GM10248 (cell line): ENCODE measurements around the gene ACKR3.

Experiments used
- CTCF ChIA-PET: fragments of 300-600 bp; sonication (Branson Sonifier 250); formaldehyde crosslinking; extraction: SDS; loops from one replicate; lab custom pipeline; 2021; ENCODE audit warnings: antibody characterized with exemption; lab: Yijun Ruan, JAX
- POLR2A ChIA-PET: fragments of 350-650 bp; sonication (Branson Sonifier 250); formaldehyde crosslinking; extraction: SDS; loops from one replicate; lab custom pipeline; 2020; ENCODE audit warnings: antibody characterized with exemption; lab: Yijun Ruan, JAX
- DNase-seq: peaks from one replicate; pipeline ENCODE4 v3.0.0; 2012; ENCODE audit errors: extremely low spot score
- CTCF ChIP-seq: IDR thresholded peaks from 2 replicates; pipeline ENCODE4 v1.5.1; 2012; ENCODE audit warnings: mild to moderate bottlenecking, low read depth; ENCODE audit errors: extremely low read depth, missing control alignments, control extremely low read depth

ACKR3 gene

DNA sequence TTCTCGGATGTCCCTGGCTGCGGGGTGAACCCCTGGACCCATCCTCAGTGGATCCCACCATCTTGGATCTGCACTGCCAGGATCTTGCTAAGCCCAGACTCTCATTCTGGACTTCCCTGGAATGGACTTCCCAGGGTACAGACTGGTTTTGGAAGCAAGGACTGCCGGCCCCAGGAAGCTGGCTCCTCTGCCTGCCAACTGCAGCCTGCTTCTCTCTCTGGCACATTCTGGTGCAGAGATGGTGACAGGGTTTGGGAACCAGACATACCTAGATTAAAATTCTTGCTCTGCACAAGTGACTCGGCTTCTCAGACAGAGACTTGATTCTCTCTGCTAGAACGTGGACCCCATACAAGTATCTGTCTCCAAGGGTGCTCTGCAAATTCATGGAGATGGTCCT lies 29.4 kb downstream of the ACKR3 start:
- ChIA-PET CTCF (interaction anchor here (1.2 to 2.9 kb wide), 5 partner anchors 9 to 86 kb away, joined by 3 to 10 read pairs (median 4); partner anchors contain the start of gene ACKR3), POLR2A (no interaction called here)
- TF ChIP-seq CTCF = no peak
- no peak for DNase-seq

DNA sequence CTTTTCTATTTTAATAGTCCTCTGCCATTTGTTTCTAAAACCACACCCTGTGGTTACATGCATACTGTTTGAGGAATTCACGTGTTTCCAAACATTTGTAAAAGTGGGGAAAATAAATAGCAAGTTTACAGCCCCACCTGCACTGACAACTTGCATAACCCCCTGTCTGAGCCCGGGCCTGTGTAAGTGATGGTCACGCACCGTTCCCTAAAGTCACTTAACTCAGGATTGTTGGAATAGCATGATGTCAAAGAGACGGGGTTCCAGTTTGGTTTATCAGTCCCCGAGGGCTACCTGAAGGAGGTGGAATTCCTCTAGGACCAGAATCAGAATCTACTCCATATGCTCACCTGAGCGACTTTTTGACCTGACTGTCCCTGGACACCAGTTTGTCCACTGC lies 30.5 kb downstream of the ACKR3 start:
- DNase-seq = no peak
- CTCF ChIA-PET = interaction anchor here (1.3 to 2.9 kb wide), 3 partner anchors 10 to 87 kb away, joined by 3 to 10 read pairs (median 7); no protein-coding TSS in a partner anchor
- no peak for TF ChIP-seq CTCF
- POLR2A ChIA-PET = no interaction called here

GRCh38 chr2:236600892-236601291 lies 31.3 kb downstream of the ACKR3 start:
- DNase-seq = no peak
- CTCF ChIA-PET = interaction anchor here (1.1 to 1.6 kb wide), 5 partner anchors 20 to 147 kb away, joined by 3 to 6 read pairs (median 3); partner anchors contain the start of gene ACKR3
- no peak for TF ChIP-seq CTCF
- POLR2A ChIA-PET = no interaction called here

GRCh38 chr2:236601316-236602202 lies 31.9 kb downstream of the ACKR3 start:
- TF ChIP-seq CTCF = no peak
- ChIA-PET CTCF (interaction anchor here (1.1 to 2.3 kb wide), 8 partner anchors 20 to 459 kb away, joined by 3 to 9 read pairs (median 3); partner anchors contain the start of gene ACKR3), POLR2A (interaction anchor here (0.6 kb wide), 1 partner anchor 11 kb away, joined by 3 read pairs; no protein-coding TSS in a partner anchor)
- no peak for DNase-seq

DNA sequence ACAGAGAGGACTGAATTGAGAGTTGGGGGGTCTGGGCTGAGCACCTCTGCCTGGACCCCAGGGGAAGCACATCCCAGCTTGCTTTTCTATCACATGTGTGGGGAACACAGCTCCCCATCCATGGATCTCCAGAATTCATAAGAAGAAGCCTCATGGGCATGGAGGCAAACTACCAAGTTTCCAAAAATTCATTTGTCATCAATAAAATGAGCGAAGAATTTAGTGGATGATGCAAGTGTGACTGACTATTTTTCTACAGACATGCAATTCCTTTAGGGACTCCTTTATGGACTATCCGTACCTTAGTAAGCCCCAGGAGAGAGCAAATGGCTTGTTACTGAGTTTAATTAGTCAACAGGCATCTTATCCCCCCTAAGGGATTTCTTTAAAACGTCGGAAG lies 33.1 kb downstream of the ACKR3 start:
- no peak for DNase-seq
- no peak for TF ChIP-seq CTCF
- CTCF ChIA-PET = interaction anchor here (1.1 to 2.3 kb wide), 3 partner anchors 11 to 458 kb away, joined by 3 to 9 read pairs (median 8); no protein-coding TSS in a partner anchor
- POLR2A ChIA-PET = no interaction called here

DNA sequence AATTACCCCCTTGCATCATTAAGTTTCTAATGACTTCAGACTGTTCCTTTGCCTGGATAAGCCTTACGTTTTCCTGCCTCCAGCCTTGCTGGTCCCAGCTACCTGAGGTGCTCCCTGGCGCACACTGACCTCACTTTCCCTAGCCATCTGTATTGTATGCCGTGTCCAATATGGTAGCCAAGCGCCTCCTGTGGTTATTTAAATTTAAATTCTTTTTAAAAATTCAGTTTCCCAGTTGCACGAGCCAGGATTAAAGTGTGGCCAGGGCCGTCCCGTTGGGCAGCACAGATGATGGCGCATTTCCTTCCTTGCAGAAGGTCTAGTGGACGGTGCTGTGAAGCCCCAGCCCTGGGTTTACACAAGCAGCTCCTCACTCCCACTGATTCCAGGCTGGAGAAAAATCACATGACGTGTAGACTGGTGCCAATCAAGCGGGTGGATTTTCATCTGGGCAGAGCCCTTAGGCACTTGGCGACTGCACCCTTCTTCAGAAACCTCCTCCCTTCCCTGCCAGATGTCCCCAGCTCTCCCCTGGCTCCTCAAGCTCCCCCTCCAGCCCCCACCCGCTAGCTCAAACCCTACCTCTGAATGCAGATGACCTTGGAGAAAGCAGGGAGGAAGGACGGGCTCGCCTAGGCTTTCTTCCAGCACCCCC lies 33.9 kb downstream of the ACKR3 start:
- no peak for TF ChIP-seq CTCF
- ChIA-PET POLR2A (no interaction called here), CTCF (interaction anchor here (1.9 to 2.3 kb wide), 2 partner anchors 10 to 91 kb away, joined by 8 to 9 read pairs; no protein-coding TSS in a partner anchor)
- no peak for DNase-seq
